BE2C (cell line): ENCODE results near the gene TMPRSS2.
"Not testable (repeated sequence)": the region's sequence is repeated elsewhere in the genome, so short reads cannot be mapped to it uniquely, and the experiment has no call there.

Experiments used
- DNase-seq: peaks from one replicate; pipeline ENCODE4 v3.0.0-alpha.2; 2020
- H3K27me3 ChIP-seq: fragments of 250-450 bp; sonication (Bioruptor Pico); 2 replicates; pipeline ENCODE4 v1.5.1; 2020; ENCODE audit warnings: mild to moderate bottlenecking
- H3K36me3 ChIP-seq: fragments of 250-450 bp; sonication (Bioruptor Pico); 2 replicates; pipeline ENCODE4 v1.5.1; 2020; ENCODE audit warnings: mild to moderate bottlenecking
- H3K4me1 ChIP-seq: fragments of 250-450 bp; sonication (Bioruptor Pico); 2 replicates; pipeline ENCODE4 v1.5.1; 2020
- H3K4me3 ChIP-seq: 2 replicates; pipeline ENCODE4 v1.5.1; 2011; ENCODE audit warnings: low read depth, low read length
- H3K9me3 ChIP-seq: fragments of 250-450 bp; sonication (Bioruptor Pico); 2 replicates; pipeline ENCODE4 v1.5.1; 2020
- TF ChIP-seq, protein P1 (sequence below): IDR thresholded peaks from 2 replicates; pipeline ENCODE4 v1.5.1; 2012; ENCODE audit warnings: mild to moderate bottlenecking, low read depth, low read length

The TMPRSS2 gene

DNA sequence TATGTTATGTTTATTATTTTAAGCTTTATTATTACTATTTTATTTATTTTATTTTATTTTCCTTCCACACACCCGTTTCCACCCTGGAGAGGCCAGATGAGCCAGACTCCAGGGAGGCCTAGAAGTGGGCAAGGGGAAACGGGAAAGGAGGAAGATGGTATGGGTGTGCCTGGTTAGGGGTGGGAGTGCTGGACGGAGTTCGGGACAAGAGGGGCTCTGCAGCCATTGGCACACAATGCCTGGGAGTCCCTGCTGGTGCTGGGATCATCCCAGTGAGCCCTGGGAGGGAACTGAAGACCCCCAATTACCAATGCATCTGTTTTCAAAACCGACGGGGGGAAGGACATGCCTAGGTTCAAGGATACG, 82.4 kb downstream of the TMPRSS2 start:
- no peaks in the 10 kb centered on the region for H3K4me1 ChIP-seq
- H3K27me3 ChIP-seq, result no peaks in the 10 kb centered on the region
- no peaks in the 10 kb centered on the region for H3K36me3 ChIP-seq
- no peak overlapping the region for H3K4me3 ChIP-seq
- DNase-seq, result no peak
- TF ChIP-seq, protein P1, sequence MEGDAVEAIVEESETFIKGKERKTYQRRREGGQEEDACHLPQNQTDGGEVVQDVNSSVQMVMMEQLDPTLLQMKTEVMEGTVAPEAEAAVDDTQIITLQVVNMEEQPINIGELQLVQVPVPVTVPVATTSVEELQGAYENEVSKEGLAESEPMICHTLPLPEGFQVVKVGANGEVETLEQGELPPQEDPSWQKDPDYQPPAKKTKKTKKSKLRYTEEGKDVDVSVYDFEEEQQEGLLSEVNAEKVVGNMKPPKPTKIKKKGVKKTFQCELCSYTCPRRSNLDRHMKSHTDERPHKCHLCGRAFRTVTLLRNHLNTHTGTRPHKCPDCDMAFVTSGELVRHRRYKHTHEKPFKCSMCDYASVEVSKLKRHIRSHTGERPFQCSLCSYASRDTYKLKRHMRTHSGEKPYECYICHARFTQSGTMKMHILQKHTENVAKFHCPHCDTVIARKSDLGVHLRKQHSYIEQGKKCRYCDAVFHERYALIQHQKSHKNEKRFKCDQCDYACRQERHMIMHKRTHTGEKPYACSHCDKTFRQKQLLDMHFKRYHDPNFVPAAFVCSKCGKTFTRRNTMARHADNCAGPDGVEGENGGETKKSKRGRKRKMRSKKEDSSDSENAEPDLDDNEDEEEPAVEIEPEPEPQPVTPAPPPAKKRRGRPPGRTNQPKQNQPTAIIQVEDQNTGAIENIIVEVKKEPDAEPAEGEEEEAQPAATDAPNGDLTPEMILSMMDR, result no peak
- no peaks in the 10 kb centered on the region for H3K9me3 ChIP-seq

DNA sequence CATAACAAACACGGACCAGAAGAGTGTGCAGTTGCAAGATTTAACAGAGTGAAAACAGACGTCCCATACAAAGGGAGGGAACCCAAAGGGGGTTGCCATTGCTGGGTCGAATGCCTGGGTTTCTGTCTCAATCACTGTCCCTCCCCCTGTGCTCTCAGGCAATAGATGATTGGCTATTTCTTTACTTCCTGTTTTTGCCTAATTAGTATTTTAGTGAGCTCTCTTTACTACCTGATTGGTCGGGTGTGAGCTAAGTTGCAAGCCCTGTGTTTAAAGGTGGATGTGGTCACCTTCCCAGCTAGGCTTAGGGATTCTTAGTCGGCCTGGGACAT, 84.7 kb downstream of the TMPRSS2 start:
- not testable (repeated sequence) for H3K36me3 ChIP-seq, H3K9me3 ChIP-seq, H3K4me3 ChIP-seq, DNase-seq, H3K4me1 ChIP-seq, H3K27me3 ChIP-seq

DNA sequence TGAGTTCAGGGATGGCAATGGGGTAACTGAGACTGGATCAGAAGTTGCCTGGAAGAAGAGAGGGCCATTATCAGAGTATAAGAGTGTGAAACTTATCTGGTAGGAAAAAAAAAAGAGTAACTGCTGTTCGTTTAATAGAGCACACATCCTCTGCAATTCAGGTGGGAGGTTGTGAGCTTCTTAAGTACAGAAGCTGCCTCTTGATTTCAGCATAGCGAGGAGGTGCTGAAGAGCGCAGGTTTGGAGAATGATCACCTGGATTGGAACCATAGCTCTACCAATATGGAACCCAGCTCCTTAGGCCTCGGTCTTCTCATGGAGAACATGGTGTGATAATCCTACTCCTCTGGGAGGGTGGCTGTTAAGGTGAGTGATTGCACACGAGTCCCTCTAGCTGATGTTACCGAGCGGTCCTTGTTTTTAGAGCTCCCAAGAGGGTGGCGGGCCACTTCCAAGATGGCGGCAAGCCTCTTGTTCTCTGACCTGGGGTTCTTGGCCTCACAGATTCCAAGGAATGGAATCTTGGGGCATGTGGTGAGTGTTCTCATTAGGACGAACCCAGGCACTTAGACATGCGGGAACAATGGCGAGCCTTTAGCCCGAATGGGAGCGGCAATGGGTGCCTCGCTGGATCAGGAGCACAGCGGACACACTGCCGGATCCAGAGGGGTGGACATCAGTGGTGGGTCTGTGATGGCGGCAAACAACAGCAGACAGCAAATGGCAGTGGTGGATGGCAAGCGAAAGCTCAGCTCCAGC, 85.2 kb downstream of the TMPRSS2 start:
- TF ChIP-seq, protein P1, result no peak

DNA sequence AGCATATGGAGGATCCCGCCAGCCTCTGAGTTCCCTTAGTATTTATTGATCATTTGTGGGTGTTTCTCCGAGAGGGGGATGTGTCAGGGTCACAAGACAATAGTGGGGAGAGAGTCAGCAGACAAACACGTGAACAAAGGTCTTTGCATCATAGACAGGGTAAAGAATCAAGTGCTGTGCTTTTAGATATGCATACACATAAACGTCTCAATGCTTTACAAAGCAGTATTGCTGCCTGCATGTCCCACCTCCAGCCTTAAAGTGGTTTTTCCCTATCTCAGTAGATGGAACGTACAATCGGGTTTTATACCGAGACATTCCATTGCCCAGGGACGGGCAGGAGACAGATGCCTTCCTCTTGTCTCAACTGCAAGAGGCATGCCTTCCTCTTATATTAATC, 87.0 kb downstream of the TMPRSS2 start:
- H3K27me3 ChIP-seq, H3K9me3 ChIP-seq, H3K4me3 ChIP-seq, H3K4me1 ChIP-seq, DNase-seq, H3K36me3 ChIP-seq: not testable (repeated sequence)

More for the DNA sequence above, 85.2 kb downstream of the TMPRSS2 start:
- Histone ChIP-seq H3K27me3 (no peaks in the 10 kb centered on the region), H3K4me1 (no peaks in the 10 kb centered on the region), H3K36me3 (no peaks in the 10 kb centered on the region), H3K4me3 (no peak overlapping the region), H3K9me3 (no peaks in the 10 kb centered on the region)
- DNase-seq, result no peak

DNA sequence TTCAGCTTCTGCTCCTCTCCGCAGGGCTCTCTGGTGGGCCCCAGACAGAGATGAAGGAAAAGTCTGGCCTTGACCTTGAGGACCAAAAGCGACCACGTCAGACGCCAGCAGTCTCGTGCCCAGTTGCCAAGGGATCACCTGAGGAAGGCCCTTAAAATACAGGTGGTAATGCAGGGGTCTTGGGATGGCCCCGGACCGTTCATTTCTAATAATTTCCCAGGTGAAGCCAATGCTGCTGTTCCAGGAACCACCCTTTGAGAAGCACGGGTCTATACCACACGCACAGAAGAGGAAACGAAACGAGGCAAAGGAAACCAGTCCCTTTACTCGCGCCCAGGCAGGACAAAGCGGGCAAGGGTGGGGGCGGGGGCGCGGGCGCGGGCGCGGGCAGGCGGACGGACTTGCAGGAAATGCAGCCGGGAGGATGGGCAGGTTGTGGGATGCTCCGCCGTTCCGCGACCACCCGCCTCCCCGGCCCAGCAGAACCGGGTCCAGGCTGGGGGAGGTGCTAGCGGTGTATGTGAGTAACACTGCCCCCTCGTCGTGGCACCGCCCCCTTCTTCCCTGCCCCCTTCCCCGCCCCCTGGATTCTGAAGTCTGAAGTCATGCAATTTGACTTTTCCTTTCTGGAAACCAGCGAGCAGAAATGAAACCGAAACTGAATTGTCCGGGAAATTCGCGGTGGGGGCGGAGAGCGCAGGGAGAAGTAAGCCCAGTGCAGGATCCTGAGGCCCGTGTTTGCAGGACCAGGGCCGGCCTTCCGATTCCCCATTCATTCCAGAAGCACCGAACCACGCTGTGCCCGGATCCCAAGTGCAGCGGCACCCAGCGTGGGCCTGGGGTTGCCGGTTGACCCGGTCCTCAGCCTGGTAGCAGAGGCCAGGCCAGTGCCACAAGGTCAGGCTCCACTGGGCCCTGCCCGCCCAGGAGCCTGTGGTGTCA, 87.8 kb downstream of the TMPRSS2 start:
- TF ChIP-seq, protein P1, result no peak
- no peaks in the 10 kb centered on the region for H3K27me3 ChIP-seq
- H3K9me3 ChIP-seq, result no peaks in the 10 kb centered on the region
- H3K4me1 ChIP-seq, result no peaks in the 10 kb centered on the region
- H3K4me3 ChIP-seq, result peak overlapping the region; percentile 68
- H3K36me3 ChIP-seq, result no peaks in the 10 kb centered on the region
- DNase-seq, result peak; percentile 36

DNA sequence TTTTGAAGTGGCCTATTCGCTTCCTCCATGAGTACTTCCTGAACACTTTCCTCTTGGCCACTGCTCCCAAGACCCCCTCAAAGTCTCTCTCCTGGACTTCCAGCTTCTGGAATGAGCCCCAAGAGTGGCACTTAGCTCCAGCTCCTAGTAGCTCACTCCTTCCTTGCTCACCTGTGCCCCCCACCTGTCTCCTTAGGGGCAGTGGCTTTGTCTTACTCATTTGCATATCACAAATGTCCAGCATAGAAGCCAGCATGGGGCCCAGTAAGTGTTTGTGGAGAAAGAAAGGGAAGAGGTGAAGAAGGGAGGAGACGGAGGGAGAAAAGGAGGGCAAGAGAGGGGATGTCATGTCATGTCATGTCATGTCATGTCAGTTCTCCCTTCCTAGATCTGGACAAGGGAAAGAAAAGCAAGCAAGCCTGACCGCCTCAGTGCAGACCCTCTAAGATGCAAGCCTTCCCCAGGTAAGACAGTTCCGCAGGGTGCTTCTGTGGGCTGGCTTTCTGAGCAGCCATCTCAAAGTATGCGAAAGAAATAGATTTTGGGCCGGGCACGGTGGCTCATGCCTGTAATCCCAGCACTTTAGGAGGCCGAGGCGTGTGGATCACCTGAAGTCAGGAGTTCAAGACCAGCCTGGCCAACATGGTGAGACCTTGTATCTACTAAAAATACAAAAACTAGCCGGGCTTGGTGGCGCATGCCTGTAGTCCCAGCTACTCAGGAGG, 88.8 kb downstream of the TMPRSS2 start:
- H3K4me1 ChIP-seq, result no peaks in the 10 kb centered on the region
- H3K9me3 ChIP-seq, result no peaks in the 10 kb centered on the region
- H3K36me3 ChIP-seq, result no peaks in the 10 kb centered on the region
- no peaks in the 10 kb centered on the region for H3K27me3 ChIP-seq
- TF ChIP-seq, protein P1, result no peak
- DNase-seq, result no peak
- no peak overlapping the region for H3K4me3 ChIP-seq
